Liver (tissue), 9 donors: ENCODE data around the gene THAP11. TPM values are rescaled to one million over a fixed set of nuclear protein-coding genes. Genes with fewer than 3 reads are reported as not detected.

Source experiments
- DNase-seq: peaks from one replicate; pipeline ENCODE4 v3.0.0-alpha.2; 2017; ENCODE audit warnings: low spot score
- H3K27ac ChIP-seq, 2 donors: one replicate each; pipeline ENCODE4 v1.7.0; 2013; ENCODE audit warnings: inconsistent platforms in 2 of 2, low read length in 2 of 2, control low read depth in 1 of 2, low read depth in 1 of 2, mild to moderate bottlenecking in 1 of 2
- H3K27me3 ChIP-seq, 4 donors: one replicate each; pipeline versions ENCODE4 v1.6.1 to v1.7.0; 2013; ENCODE audit warnings: low read length in 3 of 4, inconsistent platforms in 1 of 4, mild to moderate bottlenecking in 1 of 4, moderate library complexity in 1 of 4; ENCODE audit not compliant: control insufficient read depth in 4 of 4, insufficient read depth in 4 of 4
- H3K36me3 ChIP-seq, 4 donors: one replicate each; pipeline versions ENCODE4 v1.6.1 to v1.7.0; 2013; ENCODE audit warnings: low read length in 3 of 4, mild to moderate bottlenecking in 3 of 4, low read depth in 1 of 4, moderate library complexity in 1 of 4; ENCODE audit not compliant: control insufficient read depth in 4 of 4, insufficient read depth in 3 of 4
- H3K4me1 ChIP-seq, 4 donors: one replicate each; pipeline versions ENCODE4 v1.6.1 to v1.7.0; 2013; ENCODE audit warnings: low read length in 3 of 4, mild to moderate bottlenecking in 3 of 4, moderate library complexity in 1 of 4; ENCODE audit not compliant: control insufficient read depth in 4 of 4, insufficient read depth in 4 of 4
- H3K4me3 ChIP-seq, 3 donors: one replicate each; pipeline versions ENCODE4 v1.6.1 to v1.7.0; 2013; ENCODE audit warnings: low read length in 3 of 3, control low read depth in 1 of 3, low read depth in 1 of 3, mild to moderate bottlenecking in 1 of 3
- H3K9ac ChIP-seq, 2 donors: one replicate each; pipeline ENCODE4 v1.7.0; 2013; ENCODE audit warnings: low read length in 2 of 2, mild to moderate bottlenecking in 2 of 2, moderate library complexity in 2 of 2, control low read depth in 1 of 2, low read depth in 1 of 2
- H3K9me3 ChIP-seq, 4 donors: one replicate each; pipeline versions ENCODE4 v1.6.1 to v1.7.0; 2013; ENCODE audit warnings: low read length in 3 of 4; ENCODE audit not compliant: control insufficient read depth in 4 of 4
- ATF3 ChIP-seq: IDR thresholded peaks from 2 replicates; pipeline ENCODE4 v1.6.1; 2016; ENCODE audit warnings: antibody characterized with exemption
- CTCF ChIP-seq: fragments of 150-350 bp; IDR thresholded peaks from 2 replicates; pipeline ENCODE4 v1.5.1; 2017; ENCODE audit warnings: improper control_type of control experiment, low read depth, low read length; ENCODE audit not compliant: missing input control
- EGR1 ChIP-seq, 2 donors: IDR thresholded peaks; 2 replicates each; pipeline ENCODE4 v1.6.1; 2016 to 2018; ENCODE audit warnings: antibody characterized with exemption in 2 of 2, low read depth in 2 of 2
- FOXA1 ChIP-seq: IDR thresholded peaks from 2 replicates; pipeline ENCODE4 v1.6.1; 2016; ENCODE audit warnings: antibody characterized with exemption
- FOXA2 ChIP-seq: IDR thresholded peaks from 2 replicates; pipeline ENCODE4 v1.6.1; 2016; ENCODE audit warnings: antibody characterized with exemption
- GABPA ChIP-seq, 2 donors: IDR thresholded peaks in 1 of 2; conservative IDR thresholded peaks in 1 of 2; 2 replicates each; pipeline ENCODE4 v1.6.1; 2016; ENCODE audit warnings: antibody characterized with exemption in 2 of 2, mild to moderate bottlenecking in 1 of 2, moderate library complexity in 1 of 2
- HNF4A ChIP-seq, 2 donors: conservative IDR thresholded peaks; 2 replicates each; pipeline ENCODE4 v1.6.1; 2016; ENCODE audit warnings: antibody characterized with exemption in 2 of 2, mild to moderate bottlenecking in 2 of 2
- HNF4G ChIP-seq: IDR thresholded peaks from 2 replicates; pipeline ENCODE4 v1.6.1; 2016; ENCODE audit warnings: antibody characterized with exemption
- JUND ChIP-seq, 2 donors: IDR thresholded peaks; 2 replicates each; pipeline ENCODE4 v1.6.1; 2016; ENCODE audit warnings: antibody characterized with exemption in 2 of 2
- MAX ChIP-seq: IDR thresholded peaks from 2 replicates; pipeline ENCODE4 v1.6.1; 2016; ENCODE audit warnings: antibody characterized with exemption
- NR2F2 ChIP-seq: IDR thresholded peaks from 2 replicates; pipeline ENCODE4 v1.6.1; 2016; ENCODE audit warnings: antibody characterized with exemption
- RAD21 ChIP-seq, 2 donors: IDR thresholded peaks; 2 replicates each; pipeline ENCODE4 v1.6.1; 2016; ENCODE audit warnings: antibody characterized with exemption in 2 of 2, mild to moderate bottlenecking in 2 of 2
- REST ChIP-seq: IDR thresholded peaks from 2 replicates; pipeline ENCODE4 v1.6.1; 2016; ENCODE audit warnings: antibody characterized with exemption, mild to moderate bottlenecking
- RXRA ChIP-seq, 2 donors: IDR thresholded peaks; 2 replicates each; pipeline ENCODE4 v1.6.1; 2017 to 2018; ENCODE audit warnings: antibody characterized with exemption in 2 of 2, mild to moderate bottlenecking in 1 of 2
- SP1 ChIP-seq: IDR thresholded peaks from 2 replicates; pipeline ENCODE4 v1.6.1; 2018; ENCODE audit warnings: antibody characterized with exemption, mild to moderate bottlenecking
- TAF1 ChIP-seq: conservative IDR thresholded peaks from 2 replicates; pipeline ENCODE4 v1.6.1; 2016; ENCODE audit warnings: antibody characterized with exemption, mild to moderate bottlenecking
- YY1 ChIP-seq: IDR thresholded peaks from 2 replicates; pipeline ENCODE4 v1.6.1; 2016; ENCODE audit warnings: antibody characterized with exemption, mild to moderate bottlenecking
- ZBTB33 ChIP-seq: IDR thresholded peaks from 2 replicates; pipeline ENCODE4 v1.6.1; 2016; ENCODE audit warnings: antibody characterized with exemption
- WGBS: extraction: QIAGEN DNeasy Blood & Tissue Kit; methylation state at CpG from one replicate; pipeline ENCODE4 v1.1.7; 2013; 5-methylcytosine and 5-hydroxymethylcytosine counted together
- polyA plus RNA-seq, 2 donors: library from polyadenylated mRNA; stranded (reverse) in 1 of 2; unstranded in 1 of 2; fragments of 200-250 nt in 1 of 2; fragments of >200 nt in 1 of 2; fragmentation: Nextera tagmentation in 1 of 2; extraction: Ambion mirVana in 1 of 2; gene quantifications; one replicate each; pipeline versions ENCODE4 v1.2.1 to v1.2.3, GENCODE V29; 2013 to 2015
- total RNA-seq, 2 donors: library from RNA; depleted of rRNA; stranded (reverse); fragments of >200 nt; gene quantifications; one replicate each; pipeline ENCODE4 v1.2.3, GENCODE V29; 2014
- donor health status: healthy.
- donor health status: healthy.
- donor health status: healthy.
- donor health status: healthy.
- donor health status: healthy.

THAP11 gene
- total and polyA plus RNA-seq, 4 donors: 6.7 to 19.7 (median 11.8) TPM

- 2% methylated on average over 72 of the region's 72 CpGs for WGBS
These were observed 30.7 kb downstream of the THAP11 start, which contains the start of gene EDC4 for GRCh38 chr16:67872631-67873434. TSS of gene EDC4 (plus strand) at chr16:67873052. CDS start at chr16:67873262, 210 bp downstream.

More at GRCh38 chr16:67872631-67873434, 30.7 kb downstream of the THAP11 start, which contains the start of gene EDC4:
- peak within 1 kb of the TSS; percentile 70 to 79 for H3K9ac ChIP-seq
- H3K4me1 ChIP-seq: peaks cover 2 to 39% (median 30%) of the 10 kb centered on the region in 4 donors
- H3K9me3 ChIP-seq: no peaks in the 10 kb centered on the region
- H3K36me3 ChIP-seq: peaks cover 3 to 26% (median 16%) of the 10 kb centered on the region in 4 donors
- TF ChIP-seq HNF4A (conservative IDR thresholded peaks at IDR 0.05) (peak in 1 of 2 donors; percentile 42), REST (peak; percentile 56), JUND (IDR thresholded peaks at IDR 0.05) (no peak), FOXA2 (no peak), SP1 (peak; percentile 70), YY1 (no peak), TAF1 (no peak), CTCF (no peak), EGR1 (IDR thresholded peaks at IDR 0.05; ENCODE audit: low read depth in 2 of 2) (no peak), ZBTB33 (no peak), ATF3 (no peak), HNF4G (no peak), MAX (no peak), FOXA1 (no peak), RXRA (IDR thresholded peaks at IDR 0.05) (peak; percentile 53 to 68), NR2F2 (peak; percentile 46), RAD21 (IDR thresholded peaks at IDR 0.05) (peak in 1 of 2 donors; percentile 57), GABPA (IDR thresholded peaks at IDR 0.05 in 1 of 2, conservative IDR thresholded peaks at IDR 0.05 in 1 of 2) (peak; percentile 90 to 95)
- DNase-seq: peak; percentile 83
- peak within 1 kb of the TSS; percentile 63 to 66 for H3K27ac ChIP-seq
- H3K4me3 ChIP-seq: peak within 1 kb of the TSS; percentile 85 to 91 (median 90)
- H3K27me3 ChIP-seq: no peaks in the 10 kb centered on the region
